Activated T-cell treated with anti-CD3 and anti-CD28 coated beads for 48 hours (primary cell): ENCODE measurements around the gene ECPAS.
A peak's percentile ranks its signal among the peaks of the same experiment; 100 is the strongest.
"Not testable (repeated sequence)": the region's sequence is repeated elsewhere in the genome, so short reads cannot be mapped to it uniquely, and the experiment has no call there.

Experiments
- DNase-seq: peaks from one replicate; pipeline ENCODE4 v3.0.0-alpha.2; 2020; ENCODE audit warnings: low read depth

The ECPAS gene

GRCh38 chr9:111483858-111484571 is at the start of gene ECPAS:
TSS of gene ECPAS (minus strand) at chr9:111484383. CDS start at chr9:111472918, 11,465 bp downstream.
- DNase-seq, result peak; percentile 71

- no peak for DNase-seq
Observed at GRCh38 chr9:111533099-111533790, 49.1 kb upstream of the ECPAS start.

GRCh38 chr9:111531716-111532115 is 47.5 kb upstream of the ECPAS start:
- DNase-seq, result no peak

- DNase-seq, result no peak
Observed at GRCh38 chr9:111529787-111530186, 45.6 kb upstream of the ECPAS start.

DNA sequence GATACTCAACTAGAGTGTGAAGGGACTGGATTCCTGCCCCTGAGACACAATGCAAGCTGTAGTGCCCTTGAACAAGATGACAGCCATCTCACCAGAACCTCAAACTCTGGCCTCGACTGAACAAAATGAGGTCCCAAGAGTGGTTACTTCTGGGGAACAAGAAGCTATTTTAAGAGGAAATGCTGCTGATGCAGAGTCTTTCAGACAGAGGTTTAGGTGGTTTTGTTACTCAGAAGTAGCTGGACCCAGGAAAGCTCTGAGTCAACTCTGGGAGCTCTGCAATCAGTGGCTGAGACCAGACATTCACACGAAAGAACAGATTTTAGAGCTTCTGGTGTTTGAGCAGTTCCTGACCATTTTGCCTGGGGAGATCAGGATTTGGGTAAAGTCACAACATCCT is 43.2 kb upstream of the ECPAS start:
- no peak for DNase-seq

DNA sequence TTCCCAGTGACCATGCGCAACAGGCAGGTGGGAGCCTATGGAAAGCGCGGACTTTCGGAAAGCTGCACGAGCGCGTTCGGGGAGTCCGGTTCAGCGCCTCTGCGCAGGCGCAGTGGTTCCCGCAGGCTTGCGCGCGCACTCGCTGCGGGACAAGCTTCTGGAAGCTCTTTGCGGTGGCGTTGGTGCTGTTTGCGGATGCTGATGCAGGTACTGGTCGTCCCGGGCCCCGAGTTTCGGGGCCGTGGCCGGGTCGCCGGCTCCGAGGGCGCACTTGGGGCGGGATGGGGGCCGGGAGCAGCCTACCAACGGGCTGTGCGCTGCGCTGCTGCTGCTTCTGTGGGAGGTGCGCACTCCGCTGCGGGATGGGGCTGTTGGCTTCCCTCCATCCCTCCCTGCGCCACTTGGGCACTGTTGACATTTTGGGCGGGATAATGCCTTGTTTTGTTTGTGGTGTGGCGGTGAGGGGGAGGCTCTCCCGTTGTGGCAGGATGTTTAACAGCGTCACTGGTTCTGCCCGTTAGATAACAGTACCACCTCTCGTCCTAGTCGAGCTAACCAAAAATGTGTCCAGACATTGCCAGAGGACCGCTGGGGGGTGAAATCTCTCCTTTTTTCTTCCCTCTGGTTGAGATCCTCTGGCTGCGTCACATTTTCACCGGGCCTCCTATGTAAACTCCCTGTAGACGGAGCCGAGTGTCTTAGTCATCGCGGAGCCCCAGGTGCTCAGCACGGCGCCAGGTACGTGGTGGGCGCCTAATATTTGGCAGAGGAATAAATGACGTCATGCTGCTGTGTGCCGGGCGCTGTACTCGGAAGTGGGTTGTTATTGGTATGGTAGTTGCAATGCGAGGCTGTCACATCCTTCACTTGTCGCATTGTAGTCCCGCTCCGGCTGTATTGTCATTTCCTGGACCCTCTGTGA is 41.1 kb upstream of the ECPAS start, which contains the start of gene ZNF483:
Gene ZNF483 (plus strand): TSS at position 124 of the 922 bp plus-strand sequence. CDS start 2,217 bp downstream, outside the sequence.
- DNase-seq, result peak; percentile 70

DNA sequence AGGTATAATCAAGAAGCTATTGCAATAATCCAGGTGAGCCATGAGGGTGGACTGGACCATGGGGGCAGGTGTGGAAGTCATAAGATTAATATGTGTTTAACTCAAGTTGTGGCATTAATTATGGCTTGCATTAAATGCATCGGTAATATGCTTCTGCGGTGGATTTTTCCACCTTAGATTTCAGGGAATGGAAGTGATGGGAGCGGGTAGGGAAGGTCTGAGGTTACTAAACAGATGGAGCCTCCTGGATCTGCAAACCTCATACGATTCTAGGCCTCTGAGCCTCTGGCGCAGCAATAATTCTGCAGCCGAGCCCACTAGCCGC is 40.5 kb upstream of the ECPAS start:
- no peak for DNase-seq

- no peak for DNase-seq
Observed at GRCh38 chr9:111516061-111516465, 31.9 kb upstream of the ECPAS start.

GRCh38 chr9:111514967-111515366 is 30.8 kb upstream of the ECPAS start:
- DNase-seq, result no peak

GRCh38 chr9:111511581-111511980 is 27.4 kb upstream of the ECPAS start:
- DNase-seq, result not testable (repeated sequence)

DNA sequence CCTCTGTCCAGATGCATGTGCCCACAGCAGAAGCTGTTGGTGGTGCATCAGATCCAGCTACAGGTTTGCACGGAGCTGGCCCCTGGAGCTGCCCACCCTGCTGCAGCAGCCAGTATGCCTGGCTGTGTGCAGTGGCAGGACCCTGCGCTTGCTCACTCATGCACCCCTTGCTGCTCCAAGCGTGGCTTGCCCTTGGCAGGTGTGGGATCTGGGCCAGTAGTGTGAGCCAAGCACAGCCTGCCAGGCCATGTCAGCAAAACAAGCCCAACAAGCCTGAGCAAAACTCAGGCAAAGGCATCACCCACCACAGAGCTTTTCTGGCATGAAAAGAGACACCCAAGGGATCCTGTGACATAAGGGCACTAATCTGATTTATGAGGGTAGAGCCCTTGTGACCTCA is 18.3 kb upstream of the ECPAS start:
- DNase-seq, result no peak

DNA sequence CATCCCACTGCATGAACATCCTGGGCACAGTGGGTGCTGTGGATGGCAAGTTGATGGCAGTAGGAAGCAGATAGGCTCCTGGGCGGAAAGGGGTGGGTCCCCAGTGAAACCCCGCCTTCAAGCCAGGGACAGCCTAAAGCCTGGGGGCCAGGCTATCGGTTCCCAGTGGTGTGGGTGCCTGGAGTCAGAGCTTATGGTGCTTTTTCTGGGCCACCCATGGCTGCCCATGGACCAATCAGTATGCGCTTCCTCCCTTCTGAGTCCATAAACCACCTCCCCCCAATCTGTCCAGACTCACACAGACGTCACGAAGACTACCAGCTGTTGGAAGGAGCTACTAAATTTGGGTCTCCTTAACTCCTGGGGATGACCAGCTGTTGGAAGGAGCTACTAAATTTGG is 17.5 kb upstream of the ECPAS start:
- no peak for DNase-seq

DNA sequence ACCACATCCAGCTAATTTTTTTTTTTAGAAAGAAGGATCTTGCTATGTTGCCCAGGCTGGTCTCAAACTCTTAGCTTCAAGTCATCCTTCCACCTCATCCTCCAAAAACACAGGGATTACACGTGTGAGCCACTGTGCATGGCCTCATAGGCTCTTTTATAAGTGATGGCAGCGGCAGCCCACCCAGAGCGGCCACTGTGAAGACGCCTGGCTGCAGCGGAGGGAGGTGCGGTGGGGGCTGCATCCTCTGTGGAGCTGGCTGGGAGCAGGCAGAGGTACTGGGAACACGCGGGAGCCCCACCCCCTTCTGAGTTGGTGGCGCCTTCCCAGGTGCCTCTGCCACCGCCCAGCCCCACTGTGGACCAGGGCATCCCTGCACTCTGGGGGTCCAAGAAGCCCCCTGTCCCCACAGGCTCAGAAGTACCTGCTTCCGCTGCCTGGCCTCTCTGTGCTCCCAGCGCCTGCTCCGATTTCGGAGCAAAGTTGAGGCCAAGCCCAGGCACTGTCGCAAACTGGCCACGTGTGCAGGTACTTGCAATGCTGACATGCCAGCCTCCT is 16.9 kb upstream of the ECPAS start:
- no peak for DNase-seq

- DNase-seq, result not testable (repeated sequence)
Observed at GRCh38 chr9:111497196-111497595, 13.0 kb upstream of the ECPAS start.

- DNase-seq, result no peak
Observed at GRCh38 chr9:111484572-111484894, 350 bp upstream of the ECPAS start.

DNA sequence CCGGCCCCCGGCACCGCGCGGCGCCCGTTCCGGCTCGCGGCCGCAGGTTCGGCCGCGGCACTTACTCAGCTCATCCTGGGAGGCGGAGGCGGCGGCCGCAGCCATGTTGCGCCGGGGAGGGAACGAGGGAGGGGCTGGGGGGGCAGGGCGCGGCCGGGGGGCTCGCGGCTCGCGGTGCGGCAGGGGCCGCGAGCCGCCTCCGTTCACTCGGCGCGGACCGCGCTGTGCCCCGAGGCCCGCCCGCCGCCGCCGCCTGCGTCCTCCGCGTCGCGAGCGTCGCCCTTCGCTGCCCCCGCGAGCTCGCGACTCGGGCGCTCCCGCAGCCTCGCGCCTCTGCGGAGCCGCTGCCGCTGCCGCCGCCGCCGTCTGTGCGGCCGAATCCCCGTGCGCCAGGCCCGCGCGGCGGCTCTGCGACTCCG is 735 bp downstream of the ECPAS start:
- peak; percentile 52 for DNase-seq

DNA sequence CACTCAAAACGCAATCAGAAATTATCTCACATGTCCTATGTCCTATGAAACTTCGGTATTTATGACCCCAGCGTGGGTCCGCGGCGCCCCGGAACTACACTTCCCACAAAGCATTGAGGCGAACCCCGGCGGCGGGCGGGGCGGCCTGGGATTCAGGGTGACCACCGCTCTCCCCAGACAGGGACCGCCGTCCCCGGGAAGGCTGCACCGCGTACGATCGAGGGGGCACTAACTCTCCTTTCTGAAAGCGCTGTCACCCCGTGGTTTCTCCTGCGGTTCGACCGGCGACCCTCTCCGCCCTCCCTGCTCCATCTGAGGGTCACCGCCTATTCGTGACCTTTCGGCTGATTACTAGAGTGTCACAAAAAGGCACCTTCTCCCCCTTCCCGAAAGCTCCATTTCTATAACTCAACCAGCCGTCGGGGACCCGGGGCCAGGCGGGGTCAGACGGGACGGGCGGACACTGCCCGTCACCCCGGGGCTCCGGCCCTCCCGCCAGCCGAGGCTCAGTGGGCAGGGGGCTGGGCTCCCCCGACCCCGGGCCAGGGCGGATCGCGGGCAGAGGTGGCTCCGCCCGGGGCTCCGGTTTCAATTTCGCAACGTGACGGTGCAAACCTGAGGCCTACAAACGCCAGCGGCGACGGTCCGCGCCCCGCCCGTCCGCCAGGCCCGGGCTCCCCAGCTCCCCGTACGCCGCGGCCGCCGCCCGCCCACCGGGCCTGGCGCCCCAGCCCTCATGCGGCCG is 1.3 kb downstream of the ECPAS start:
- peak; percentile 57 for DNase-seq

- DNase-seq, result no peak
Observed at GRCh38 chr9:111481885-111482636, 2.1 kb downstream of the ECPAS start.

GRCh38 chr9:111477677-111478076 is 6.5 kb downstream of the ECPAS start:
- no peak for DNase-seq

DNA sequence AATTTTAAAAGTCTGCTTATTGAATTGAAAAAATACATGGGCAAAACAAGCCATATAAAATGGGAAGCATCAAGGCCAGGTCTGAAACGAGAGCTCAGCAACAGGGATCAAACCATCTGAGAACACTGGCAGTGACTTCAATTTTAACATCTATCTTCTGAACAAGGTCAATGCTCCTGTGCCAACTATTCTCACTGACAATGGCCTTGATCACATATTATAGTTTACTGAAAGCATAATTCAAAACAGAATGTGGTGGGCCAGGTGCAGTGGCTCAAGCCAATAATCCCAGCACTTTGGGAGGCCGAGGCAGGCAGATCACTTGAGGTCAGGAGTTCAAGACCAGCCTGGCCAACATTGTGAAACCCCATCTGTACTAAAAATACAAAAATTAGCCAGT is 9.0 kb downstream of the ECPAS start:
- DNase-seq, result no peak

DNA sequence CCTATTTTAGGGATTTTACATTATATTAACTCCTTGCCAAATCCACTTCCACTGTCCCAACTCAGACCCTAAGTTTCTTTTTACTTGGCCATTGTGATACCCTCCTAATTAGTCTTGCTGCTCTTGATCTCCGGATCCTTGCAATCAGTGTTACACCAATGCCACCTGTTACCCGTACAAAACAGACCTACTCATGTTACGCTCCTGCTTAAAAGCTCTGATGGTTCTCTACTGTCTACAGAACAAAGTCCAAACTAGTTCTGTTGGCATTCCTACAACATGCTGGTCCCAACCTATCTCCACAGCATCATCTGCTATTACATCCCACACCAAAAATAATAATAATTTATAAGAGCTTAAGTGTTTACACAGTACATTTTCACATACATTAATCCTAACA is 9.8 kb downstream of the ECPAS start:
- DNase-seq, result no peak
